Epithelial cell of esophagus (primary cell): ENCODE measurements around the gene KBTBD13.
"Not testable (repeated sequence)": the region's sequence is repeated elsewhere in the genome, so short reads cannot be mapped to it uniquely, and the experiment has no call there.

ENCODE experiments used
- DNase-seq: peaks from one replicate; pipeline ENCODE4 v3.0.0; 2010; ENCODE audit warnings: low read depth
- H3K4me3 ChIP-seq: 2 replicates; pipeline ENCODE4 v1.5.1; 2011; ENCODE audit warnings: mild to moderate bottlenecking, low read length, control low read depth
- CTCF ChIP-seq: IDR thresholded peaks from 2 replicates; pipeline ENCODE4 v1.5.1; 2011; ENCODE audit warnings: low read depth, mild to moderate bottlenecking, low read length, control low read depth, inconsistent platforms; ENCODE audit not compliant: insufficient read depth; ENCODE audit errors: missing control alignments

KBTBD13 gene

GRCh38 chr15:65069179-65069578 is 7.4 kb upstream of the KBTBD13 start:
- no peak for DNase-seq
- no peak for TF ChIP-seq CTCF
- H3K4me3 ChIP-seq, result no peak overlapping the region

- no peak for DNase-seq
- no peak for TF ChIP-seq CTCF
- no peak overlapping the region for H3K4me3 ChIP-seq
Observed at GRCh38 chr15:65069779-65070546, 6.6 kb upstream of the KBTBD13 start.

GRCh38 chr15:65071381-65071811 is 5.2 kb upstream of the KBTBD13 start:
- H3K4me3 ChIP-seq, result no peak overlapping the region
- no peak for TF ChIP-seq CTCF
- no peak for DNase-seq

GRCh38 chr15:65072027-65072426 is 4.5 kb upstream of the KBTBD13 start:
- DNase-seq, result no peak
- no peak for TF ChIP-seq CTCF
- H3K4me3 ChIP-seq, result no peak overlapping the region

GRCh38 chr15:65072617-65073016 is 3.9 kb upstream of the KBTBD13 start:
- TF ChIP-seq CTCF, result no peak
- DNase-seq, result no peak
- H3K4me3 ChIP-seq, result no peak overlapping the region

- not testable (repeated sequence) for DNase-seq, H3K4me3 ChIP-seq
Observed at GRCh38 chr15:65074946-65075345, 1.6 kb upstream of the KBTBD13 start.

GRCh38 chr15:65075607-65076395 is 745 bp upstream of the KBTBD13 start:
- not testable (repeated sequence) for DNase-seq, H3K4me3 ChIP-seq
